HG03571 (cell line): ENCODE results near the gene RASAL1.

Experiments
- ATAC-seq: cut with Tn5 transposase; IDR thresholded peaks from one replicate; pipeline ENCODE4 v1.9.1; 2021; ENCODE audit not compliant: unreplicated experiment

RASAL1 gene

GRCh38 chr12:113135178-113136127, at the start of gene RASAL1:
Gene RASAL1 (minus strand): TSS chr12:113135761. CDS start chr12:113135462, 299 bp downstream.
- ATAC-seq: no peak

GRCh38 chr12:113184900-113185179, 49.3 kb upstream of the RASAL1 start:
- peak; percentile 70 for ATAC-seq

GRCh38 chr12:113184098-113184899, 48.7 kb upstream of the RASAL1 start:
- ATAC-seq: peak; percentile 51

GRCh38 chr12:113183030-113183589, 47.5 kb upstream of the RASAL1 start:
- ATAC-seq: no peak

GRCh38 chr12:113181975-113182374, 46.4 kb upstream of the RASAL1 start:
- no peak for ATAC-seq

- ATAC-seq: no peak
These were observed 44.8 kb upstream of the RASAL1 start for GRCh38 chr12:113180333-113180732.

GRCh38 chr12:113179023-113179422, 43.5 kb upstream of the RASAL1 start:
- ATAC-seq: no peak

- ATAC-seq: peak; percentile 44
These were observed 39.2 kb upstream of the RASAL1 start for GRCh38 chr12:113174461-113175384.

- ATAC-seq: no peak
These were observed 37.6 kb upstream of the RASAL1 start for GRCh38 chr12:113173081-113173698.

GRCh38 chr12:113172185-113172584, 36.6 kb upstream of the RASAL1 start:
- ATAC-seq: no peak

GRCh38 chr12:113171543-113171942, 36.0 kb upstream of the RASAL1 start:
- no peak for ATAC-seq

- ATAC-seq: no peak
These were observed 35.4 kb upstream of the RASAL1 start for GRCh38 chr12:113170926-113171325.

GRCh38 chr12:113170457-113170856, 34.9 kb upstream of the RASAL1 start:
- ATAC-seq: no peak

- ATAC-seq: no peak
These were observed 34.1 kb upstream of the RASAL1 start for GRCh38 chr12:113169697-113170096.

GRCh38 chr12:113167868-113168267, 32.3 kb upstream of the RASAL1 start:
- ATAC-seq: no peak

- no peak for ATAC-seq
These were observed 30.2 kb upstream of the RASAL1 start for GRCh38 chr12:113165521-113166450.

GRCh38 chr12:113164014-113164413, 28.5 kb upstream of the RASAL1 start:
- ATAC-seq: no peak

- ATAC-seq: no peak
These were observed 27.4 kb upstream of the RASAL1 start for GRCh38 chr12:113163030-113163360.
